ENCODE results near the gene LARP4.

DNA sequence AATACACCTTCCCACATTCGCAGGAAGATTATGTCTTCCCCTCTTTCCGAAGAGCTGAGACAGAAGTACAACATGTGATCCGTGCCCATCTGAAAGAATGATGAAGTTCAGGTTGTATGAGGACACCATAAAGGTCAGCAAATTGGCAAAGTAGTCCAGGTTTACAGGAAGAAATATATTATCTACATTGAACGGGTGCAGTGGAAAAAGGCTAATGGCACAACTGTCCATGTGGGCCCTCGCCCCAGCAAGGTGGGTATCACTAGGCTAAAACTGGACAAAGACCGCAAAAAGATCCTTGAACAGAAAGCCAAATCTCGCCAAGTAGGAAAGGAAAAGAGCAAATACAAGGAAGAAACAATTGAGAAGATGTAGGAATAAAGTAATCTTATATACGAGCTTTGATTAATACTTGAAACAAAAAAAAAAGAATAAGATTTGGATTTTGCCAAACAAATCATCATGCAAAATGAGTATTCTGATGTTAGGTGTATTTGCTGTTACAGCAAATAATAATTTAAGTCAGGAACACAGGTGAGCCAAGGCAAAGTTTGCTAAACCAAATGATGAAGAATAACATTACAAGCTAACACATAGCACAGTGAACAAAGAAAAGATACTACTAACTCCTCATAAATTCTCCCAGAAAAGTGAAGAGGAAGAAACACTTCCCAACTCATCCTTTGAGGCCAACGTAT is 34.8 kb upstream of the LARP4 start:
- TF ChIP-seq CTCF (IDR thresholded peaks at IDR 0.05) = no peak
- no peak for TF ChIP-seq POLR2A (IDR thresholded peaks at IDR 0.05)

Measured in uterus (tissue), 2 donors.